DMS 273 (cell line): Measurements from ENCODE around the gene FUT6.
"Not testable (repeated sequence)": the region's sequence is repeated elsewhere in the genome, so short reads cannot be mapped to it uniquely, and the experiment has no call there.

Source experiments
- DNase-seq: peaks from one replicate; lab custom pipeline; 2025; ENCODE audit not compliant: unreplicated experiment; lab: John Stamatoyannopoulos, UW

Gene FUT6

DNA sequence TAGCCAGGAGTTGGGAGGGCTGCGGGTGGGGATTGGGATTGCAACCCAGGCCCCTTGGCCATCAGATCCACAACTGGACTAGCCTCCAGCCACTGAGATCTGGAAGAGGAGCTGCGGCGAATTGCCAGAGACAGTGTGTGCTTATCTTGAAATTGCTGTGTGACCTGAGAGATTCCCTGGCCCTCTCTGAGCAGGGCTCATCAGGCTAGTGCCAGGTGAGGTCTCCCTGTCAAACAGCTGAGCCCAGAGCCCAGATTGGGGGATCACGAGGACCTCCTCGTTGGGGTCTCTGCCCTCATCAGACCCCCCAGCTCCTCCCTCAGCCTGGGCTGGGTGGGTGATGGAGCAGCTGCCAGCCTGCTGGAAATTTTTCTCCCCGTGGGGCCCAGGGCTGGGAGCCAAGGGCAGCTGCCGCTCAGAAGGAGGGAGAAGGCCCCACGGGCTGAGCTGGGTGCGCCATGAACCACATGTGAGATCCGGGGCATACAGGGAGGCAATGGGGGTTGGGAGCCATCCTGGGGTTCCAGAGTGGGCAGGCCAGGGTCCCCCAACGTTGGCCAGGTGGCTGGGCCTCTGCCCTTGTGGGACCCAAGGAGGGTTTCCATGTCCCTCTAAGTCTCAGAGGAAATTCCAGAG lies 23.6 kb upstream of the FUT6 start:
- DNase-seq = no peak

DNA sequence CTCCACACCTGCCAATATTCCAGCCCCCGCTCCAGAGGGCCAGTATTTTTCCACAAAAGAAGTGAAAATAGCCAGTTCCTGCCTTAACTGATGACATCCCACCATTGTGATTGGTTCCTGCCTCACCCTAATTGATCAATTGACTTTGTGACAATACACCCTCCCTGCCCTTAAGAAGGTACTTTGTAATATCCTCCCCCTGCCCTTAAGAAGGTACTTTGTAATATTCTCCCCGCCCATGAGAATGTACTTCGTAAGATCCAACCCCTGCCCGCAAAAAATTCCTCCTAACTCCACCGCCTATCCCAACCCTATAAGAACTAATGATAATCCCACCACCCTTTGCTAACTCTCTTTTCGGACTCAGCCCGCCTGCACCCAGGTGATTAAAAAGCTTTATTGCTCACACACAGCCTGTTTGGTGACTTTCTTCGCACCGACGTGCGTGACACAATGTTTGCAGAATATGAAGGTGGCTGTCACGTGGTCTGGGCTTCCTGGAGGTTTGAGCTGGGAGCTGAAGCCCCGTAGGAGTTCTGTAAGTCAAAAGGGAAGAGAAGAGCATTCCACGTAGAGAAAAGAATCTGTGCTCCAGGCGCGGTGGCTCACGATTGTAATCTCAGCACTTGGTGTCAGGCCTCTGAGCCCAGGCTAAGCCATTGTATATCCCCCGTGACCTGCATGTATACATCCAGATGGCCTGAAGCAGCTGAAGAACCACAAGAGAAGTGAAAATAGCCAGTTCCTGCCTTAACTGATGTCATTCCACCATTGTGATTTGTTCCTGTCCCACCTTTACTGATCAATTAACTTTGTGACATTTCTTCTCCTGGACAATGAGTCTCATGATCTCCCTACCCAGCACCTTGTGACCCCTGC lies 17.9 kb upstream of the FUT6 start:
- no peak for DNase-seq

DNA sequence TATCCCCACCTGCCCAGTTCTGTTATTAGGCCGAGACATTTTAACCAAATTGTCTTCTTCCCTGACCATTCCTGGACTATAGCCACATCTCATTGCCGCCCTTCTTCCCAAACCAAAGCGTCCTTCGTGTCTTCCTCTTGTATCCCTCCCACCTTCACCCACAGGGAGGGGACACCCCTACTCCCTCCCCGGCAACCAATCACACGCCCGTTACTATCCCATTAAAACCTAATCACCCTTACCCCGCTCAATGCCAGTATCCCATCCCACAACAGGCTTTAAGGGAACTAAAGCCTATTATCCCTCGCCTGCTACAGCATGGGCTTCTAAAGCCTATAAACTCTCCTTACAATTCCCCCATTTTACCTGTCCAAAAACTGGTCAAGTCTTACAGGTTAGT lies 15.6 kb upstream of the FUT6 start:
- DNase-seq = not testable (repeated sequence)

DNA sequence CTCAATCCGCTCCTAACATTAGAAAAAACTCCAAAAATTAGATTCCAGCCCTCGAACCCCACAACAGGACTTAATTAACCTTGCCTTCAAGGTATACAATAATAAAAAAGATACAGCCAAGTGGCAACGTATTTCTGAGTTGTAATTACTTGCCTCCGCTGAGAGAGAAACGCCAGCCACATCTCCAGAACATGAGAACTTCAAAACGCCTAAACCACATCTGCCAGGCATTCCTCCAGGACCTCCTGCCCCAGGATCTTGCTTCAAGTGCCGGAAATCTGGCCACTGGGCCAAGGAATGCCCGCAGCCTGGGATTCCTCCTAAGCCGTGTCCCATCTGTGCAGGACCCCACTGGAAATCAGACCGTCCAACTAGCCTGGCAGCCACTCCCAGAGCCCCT lies 14.6 kb upstream of the FUT6 start:
- DNase-seq = not testable (repeated sequence)

DNA sequence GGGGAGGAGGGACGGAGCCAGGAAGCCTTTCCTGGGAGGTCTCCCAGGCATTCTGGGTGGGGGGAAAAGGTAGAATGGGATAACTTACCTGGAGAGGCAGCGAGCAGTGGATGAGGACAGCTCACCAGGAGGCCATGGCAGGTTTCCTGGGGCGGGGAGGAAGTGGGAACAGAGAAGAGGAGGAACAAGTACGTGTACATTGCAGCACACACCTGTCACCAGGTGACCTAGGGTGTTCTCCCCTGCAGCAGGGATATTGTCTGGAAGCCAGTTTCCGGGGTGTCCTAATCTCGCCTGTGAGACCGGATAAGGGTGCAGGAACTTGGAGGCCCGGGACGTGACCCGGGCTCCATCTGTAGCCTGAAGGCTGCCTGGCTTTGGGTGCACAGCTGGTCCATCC lies 11.8 kb upstream of the FUT6 start, which contains the start of gene FUT3:
Gene FUT3 (minus strand): TSS at position 148 of the 400 bp plus-strand sequence.
- no peak for DNase-seq

DNA sequence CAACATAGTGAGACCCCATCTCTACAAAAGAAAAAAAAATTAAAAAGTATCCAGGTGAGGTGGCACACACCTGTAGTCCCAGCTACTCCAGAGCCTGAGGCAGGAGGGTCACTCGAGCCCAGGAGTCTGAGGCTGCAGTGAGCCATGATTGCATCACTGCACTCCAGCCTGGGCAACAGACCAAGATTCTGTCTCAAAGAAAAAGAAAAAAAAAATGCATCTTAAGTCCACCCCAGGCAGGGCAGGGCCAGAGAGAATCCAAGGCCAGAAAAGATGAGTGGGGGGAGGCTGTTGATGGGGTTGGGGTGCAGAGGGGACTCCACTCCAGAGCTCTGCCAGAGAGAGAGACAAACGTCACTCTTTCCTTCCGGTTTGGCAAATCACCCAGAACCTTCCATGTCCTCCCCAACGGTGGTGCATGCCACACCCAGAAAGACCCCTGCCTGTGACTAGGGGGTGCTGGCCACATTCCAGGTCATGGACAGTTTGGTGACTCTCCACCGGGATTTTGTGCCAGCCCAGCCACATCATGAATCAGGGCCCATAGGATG lies 11.3 kb upstream of the FUT6 start:
- DNase-seq = no peak

DNA sequence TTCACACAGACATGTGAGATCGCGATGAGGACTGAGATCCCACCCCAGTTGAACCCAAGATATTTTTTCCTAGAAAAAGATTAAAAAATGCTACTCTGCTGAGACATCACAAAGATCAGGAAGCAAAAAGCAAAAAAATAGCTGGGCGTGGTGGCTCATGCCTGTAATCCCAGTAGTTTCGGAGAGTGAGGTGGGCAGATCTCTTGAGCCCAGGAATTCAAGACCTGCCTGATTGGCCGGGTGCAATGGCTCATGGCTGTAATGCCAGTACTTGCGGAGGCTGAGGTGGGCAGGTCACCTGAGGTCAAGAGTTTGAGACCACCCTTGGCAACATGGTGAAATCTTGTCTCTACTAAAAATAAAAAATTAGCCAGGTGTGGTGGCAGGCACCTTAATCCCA lies 10.7 kb upstream of the FUT6 start:
- no peak for DNase-seq

DNA sequence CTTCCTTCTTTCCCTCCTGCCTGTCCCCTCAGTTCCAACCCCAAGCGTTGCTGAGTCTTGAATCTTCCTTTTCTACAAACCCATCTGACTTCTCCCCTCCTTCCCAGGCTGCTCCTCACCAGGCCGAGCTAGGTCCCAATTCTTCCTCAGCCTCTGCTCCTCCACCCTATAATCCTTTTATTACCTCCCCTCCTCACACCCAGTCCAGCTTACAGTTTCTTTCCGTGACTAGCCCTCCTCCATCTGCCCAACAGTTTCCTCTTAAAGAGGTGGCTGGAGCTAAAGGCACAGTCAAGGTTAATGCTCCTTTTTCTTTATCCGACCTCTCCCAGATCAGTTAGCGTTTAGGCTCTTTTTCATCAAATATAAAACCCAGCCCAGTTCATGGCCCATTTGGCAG lies 9.1 kb upstream of the FUT6 start:
- not testable (repeated sequence) for DNase-seq

DNA sequence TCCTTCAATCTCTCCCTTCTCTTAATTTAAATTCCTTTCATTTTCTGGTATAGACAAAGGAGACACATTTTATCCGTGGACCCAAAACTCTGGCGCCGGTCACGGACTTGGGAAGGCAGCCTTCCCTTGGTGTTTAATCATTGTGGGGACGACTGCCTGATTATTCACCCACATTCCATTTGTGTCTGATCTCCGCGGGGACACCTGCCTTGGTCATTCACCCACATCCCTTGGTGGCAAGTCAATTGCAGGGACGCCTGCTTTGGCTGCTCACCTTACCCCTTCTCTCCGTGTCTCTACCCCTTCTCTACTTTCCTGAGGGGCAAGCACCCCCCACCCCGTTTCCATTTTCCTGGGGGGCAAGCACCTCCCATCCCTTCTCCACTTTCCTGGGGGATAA lies 8.3 kb upstream of the FUT6 start:
- not testable (repeated sequence) for DNase-seq

DNA sequence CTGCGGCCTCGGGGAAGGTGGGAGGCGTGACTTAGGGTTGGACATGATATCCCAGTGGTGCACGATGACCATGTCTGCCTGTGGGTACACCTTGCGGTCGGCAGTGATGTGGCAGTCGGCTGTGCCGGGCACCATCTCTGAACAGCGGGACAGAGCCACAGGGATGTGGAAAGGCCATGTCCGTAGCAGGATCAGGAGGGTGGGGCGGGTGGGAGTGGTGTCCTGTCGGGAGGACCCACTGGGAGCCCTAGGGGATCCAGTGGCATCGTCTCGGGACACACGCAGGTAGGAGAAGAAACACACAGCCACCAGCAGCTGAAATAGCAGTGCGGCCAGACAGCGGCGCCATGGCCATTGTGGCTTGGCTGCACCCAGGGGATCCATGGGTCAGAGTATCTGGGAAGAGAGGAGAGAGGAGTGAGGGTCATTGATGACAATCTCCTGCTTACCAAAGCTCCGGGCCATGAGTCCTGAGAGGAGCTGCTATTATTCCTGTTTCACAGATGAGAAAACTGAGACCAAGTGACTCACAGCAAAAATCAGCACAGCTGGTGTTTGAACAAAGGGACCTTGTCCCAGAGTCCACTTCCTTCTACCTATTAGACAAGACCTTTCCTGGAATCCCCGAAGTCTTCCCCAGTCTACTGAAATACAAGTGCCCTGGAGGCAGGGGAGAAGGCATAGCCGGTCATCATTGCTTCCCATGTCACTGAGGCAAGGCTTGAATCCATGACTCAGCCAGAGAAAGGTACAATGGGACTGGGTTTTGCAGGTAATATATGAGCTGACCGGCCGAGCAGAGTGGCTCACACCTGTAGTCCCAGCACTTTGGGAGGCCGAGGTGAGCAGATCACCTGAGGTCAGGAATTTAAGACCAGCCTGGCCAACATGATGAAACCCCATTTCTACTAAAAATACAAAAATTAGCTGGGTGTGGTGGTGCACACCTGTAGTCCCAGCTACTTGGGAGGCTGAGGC lies 5.2 kb upstream of the FUT6 start:
- DNase-seq = no peak

DNA sequence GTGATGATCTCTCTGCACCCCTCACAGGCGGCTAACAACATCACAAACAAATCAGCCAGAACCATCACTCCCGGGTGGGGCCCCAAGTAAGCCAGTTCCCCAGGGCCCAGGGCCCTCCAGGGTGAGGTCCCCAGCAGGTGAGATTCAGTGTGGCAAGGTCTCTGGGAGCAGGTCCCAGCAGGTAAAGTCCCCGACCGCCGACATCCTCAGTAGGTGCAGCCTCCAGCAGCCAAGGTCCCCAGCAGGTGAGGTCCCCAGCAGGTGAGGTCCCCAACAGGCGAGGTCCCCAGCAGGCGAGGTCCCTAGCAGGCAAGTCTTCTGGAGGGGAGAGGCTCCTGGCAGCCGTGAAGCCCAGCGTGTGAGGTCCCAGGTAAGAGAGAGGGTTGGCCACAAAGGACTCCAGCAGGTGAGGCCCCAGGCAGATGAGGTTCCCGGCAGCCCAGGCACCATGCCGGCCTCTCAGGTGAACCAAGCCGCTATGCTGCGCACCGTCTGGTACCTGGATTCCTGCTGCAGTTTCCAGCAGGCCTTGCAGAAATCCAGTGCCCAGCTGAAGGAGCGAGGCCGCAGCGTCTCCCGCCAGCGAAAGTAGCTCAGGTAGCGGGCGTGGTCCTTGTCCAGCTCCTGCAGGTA lies 3.9 kb upstream of the FUT6 start:
- DNase-seq = no peak

DNA sequence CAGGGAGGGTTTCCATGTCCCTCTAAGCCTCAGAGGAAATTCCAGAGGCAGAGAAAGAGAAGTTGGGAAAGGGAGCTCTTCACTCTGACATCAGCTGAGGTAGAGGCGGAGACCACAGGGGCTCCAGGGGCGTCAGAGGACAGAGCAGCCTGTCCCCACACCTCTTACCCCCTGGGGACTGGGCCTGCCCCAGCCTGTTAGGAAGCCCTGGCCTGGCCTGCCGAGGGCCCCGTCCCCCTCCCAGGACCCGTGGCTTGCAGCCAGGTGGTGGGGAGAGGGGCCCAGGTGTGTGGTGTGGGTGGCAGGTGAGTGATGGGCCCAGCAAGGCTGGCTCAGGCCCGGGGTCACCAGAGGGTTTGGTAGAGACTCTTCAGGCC lies 2.2 kb upstream of the FUT6 start:
- not testable (repeated sequence) for DNase-seq

DNA sequence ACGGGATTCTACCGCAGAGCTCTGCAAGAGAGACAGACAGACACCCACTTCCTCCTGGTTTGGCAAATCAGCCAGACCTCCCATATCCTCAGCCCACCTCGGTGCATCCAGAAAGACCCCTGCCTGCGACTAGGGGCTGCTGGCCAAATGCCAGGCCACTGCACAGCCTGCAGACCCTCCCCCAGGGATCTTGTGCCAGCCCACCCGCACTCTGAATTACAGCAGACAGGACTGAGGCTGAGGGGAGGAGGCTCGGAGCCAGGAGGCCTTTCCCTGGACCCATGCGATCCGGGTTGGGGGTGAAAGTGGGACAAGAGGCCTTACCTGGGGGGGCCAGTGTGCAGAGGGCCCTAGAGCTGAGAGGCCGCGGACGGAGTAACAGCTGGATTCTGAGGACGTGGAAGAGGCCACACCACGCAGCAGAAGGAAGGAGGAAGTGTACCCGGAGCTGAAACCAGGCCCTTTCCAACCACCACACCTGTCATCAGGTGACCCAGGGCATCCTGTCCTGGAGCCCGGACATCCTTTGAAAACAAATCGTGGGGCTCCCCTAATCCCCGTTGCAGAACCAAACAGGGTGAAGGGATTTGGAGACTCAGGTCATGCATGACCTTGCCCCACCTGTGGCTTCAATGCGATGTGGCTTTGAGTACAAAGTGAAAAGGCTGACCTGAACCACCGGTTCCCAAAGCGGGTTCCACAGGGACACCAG lies 993 bp downstream of the FUT6 start:
- no peak for DNase-seq

DNA sequence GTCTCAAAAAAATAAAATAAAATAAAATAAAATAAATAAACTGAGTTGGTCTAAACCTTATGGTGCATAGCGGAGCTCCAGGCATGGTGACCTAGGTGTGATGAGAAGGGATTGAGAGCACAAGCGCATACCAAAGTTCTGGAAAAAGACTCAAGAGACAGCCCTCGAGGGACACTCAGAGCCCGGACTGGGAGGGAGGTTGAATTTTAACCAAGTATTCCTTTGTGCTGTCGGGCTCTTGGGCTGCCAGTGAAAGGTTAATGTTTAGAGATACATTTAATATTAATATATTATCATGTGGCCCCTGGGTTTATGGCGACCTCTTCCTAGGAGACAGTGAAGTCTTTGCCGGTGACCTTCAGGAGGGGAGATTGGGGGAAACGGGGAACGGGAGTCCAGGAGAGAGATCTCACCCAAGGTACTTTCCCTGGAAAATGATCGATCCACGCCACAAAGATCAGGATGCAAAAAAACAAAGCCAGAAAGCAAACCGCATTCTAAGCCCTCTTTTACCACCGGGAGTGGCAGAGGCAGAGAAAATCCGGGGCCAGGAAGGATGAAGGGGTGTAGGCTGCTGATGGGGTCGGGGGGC lies 1.6 kb downstream of the FUT6 start:
- DNase-seq = no peak

DNA sequence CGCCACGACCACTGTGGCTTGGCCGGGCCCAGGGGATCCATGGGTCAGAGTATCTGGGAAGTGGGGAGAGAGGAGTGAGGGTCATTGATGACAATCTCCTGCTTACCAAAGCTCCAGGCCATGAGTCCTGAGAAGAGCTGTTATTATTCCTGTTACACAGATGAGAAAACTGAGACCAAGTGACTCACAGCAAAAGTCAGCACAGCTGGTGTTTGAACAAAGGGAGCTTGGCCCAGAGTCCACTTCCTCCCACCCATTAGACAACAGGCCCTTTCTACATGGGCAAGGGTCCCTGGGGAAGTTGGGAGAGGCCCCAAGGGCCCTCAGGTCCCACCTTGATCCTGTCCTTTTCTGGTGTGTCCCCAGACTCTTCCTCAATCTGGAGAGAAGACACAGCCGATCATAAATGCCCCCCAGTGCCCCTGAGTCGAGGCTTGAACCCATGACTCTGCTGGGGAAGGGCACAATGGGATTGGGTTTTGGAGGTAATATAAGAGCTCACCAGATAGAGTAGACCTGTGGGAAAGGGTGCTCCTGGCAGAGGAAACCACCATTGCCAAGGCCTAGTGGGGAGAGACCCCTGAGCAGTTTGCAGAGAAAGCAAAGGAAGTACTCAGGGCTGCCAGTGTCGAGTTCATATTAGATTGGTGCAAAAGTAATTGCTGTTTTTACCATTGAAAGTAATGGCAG lies 6.8 kb downstream of the FUT6 start:
- DNase-seq = no peak

DNA sequence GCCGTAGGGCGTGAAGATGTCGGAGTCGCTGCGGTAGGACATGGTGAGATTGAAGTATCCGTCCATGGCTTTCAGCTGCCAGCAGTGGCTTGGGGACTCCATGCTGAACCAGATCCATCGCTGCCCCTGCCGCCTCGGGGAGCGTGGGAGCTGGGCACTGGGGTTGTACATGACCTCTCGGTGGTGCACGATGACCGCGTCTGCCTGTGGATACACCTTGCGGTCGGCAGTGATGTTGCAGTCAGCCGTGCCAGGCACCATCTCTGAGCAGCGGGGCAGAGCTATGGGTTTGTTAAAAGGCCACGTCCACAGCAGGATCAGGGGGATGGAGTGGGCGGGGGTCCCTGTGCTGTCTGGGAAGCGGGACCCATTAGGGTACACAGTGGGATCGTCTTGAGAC lies 7.4 kb downstream of the FUT6 start:
- no peak for DNase-seq

DNA sequence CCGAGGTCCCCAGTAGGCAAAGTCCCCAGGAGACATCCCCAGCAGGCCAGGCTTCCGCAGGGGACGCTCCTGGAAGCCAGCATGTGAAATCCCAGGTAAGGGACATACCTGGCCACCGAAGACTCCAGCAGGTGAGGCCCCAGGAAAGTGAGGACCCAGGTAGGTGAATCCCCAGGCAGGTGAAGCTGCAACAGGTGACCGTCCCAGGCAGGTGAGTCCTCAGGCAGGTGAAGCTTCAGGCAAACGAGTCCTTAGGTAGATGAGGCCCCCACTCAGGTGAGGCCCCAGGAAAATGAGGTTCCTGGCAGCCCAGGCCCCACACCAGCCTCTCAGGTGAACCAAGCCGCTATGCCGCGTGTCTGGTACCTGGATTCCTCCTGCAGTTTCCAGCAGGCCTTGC lies 8.3 kb downstream of the FUT6 start:
- no peak for DNase-seq

DNA sequence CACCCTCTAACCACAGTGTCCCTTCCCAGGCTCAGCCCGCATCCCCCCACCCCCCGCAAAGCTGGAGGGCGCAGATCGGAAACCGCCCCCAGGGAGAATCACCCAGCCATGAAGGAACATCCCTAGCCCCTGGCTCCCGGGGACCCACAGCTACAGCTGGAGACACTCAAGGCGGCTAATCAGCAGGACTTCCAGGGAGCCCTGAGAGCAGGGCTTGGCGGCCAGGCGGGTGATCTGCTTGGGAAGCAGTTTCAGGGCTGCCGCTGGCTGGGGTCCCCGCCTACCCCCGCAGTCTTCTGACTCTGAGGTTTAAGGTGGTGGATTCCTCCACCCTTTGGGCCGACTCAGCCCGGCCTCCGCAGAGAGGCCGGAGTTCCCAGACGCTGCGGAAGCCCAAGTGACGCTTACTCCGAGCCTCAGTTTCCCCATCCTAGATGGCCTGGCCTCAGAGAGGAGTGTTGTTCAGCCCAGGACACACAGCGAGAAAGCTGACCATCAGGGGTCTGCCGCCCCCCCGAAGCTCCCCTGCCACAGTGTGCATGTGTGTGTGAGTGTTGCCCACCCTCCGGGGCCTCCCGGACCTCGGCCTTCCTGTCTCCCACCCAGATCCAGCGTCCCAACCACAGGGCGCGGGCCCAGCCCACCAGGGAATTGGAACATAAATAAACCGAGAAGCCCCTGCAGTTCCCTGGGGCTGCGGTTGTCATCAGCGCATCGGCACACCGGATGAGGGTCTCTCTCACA lies 9.8 kb downstream of the FUT6 start:
- DNase-seq = no peak
